HL-60/S4 treated with retinoic acid at 250 ng/mL for 4 days and 3 days (cell line): ENCODE results near the gene ENOX1.
"Not testable (repeated sequence)": the region's sequence is repeated elsewhere in the genome, so short reads cannot be mapped to it uniquely, and the experiment has no call there.

Experiments used
- in situ Hi-C: fragments of 300-500 bp; cut with MboI; formaldehyde crosslinking; loops from 2 replicates; pipeline ENCODE4 v1.7.0; 2022; ENCODE audit warnings: low sequenced_read_pairs

The ENOX1 gene

DNA sequence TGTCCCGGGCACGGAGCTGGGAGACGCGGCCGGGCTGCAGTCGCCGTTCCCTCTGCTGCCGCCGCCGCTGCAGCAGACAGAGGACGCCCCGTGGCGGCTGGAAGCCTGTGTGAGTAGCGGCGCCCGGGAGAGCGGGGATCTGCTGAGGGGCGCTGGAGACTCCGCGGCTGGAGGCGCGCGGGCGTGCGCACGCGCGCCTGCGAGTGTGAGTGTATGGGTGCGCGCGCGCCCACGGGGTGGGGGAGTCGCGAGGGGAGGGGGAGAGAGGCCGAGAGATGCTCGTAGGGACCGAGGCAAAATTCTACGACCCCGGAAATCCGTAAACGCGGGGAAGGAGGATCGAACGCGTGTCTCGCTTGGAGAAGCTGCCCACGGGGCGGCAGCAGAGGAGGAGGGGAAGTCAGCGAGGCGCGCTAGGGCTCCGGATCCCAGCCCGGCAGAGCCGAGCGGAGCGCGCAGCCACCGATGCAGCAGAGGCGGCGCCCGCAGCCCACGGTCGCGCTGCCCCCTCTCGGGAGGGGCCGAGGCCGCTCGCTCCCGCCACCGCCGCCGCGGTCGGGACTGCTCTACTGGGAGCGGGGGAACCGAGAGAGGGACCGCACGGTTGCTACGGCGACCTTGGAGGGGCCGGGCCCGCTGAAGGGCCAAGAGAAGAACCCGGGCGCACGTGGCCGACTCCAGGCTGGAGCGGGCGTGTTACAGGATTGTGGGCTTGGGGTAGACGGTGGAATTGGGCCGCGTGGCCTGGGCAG, at the start of gene ENOX1:
Gene ENOX1 (minus strand): TSS at position 207 of the 752 bp plus-strand sequence.
- in situ Hi-C loops, result no loop called here

- in situ Hi-C loops, result no loop called here
These were observed 48.9 kb upstream of the ENOX1 start for GRCh38 chr13:43835701-43836100.

GRCh38 chr13:43831088-43831487, 44.3 kb upstream of the ENOX1 start:
- in situ Hi-C loops, result no loop called here

DNA sequence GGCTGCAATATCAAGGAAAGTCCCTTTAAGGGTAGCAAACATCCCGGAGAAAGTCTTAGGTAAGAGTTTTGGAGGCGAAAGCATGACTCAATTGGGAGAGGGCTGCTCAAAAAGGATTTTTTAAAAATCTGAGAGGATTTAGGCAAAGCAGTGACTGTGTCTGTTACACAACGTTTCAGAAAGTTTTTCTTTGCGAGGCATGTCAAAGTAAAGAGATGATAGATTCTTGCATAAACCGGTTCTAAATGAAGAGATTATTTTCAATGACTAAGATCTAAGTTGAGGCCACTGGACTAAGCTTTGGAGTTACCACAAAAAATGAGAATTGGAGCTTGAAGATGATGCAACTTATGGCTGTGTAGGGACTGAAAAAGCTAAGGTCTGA, 43.7 kb upstream of the ENOX1 start:
- in situ Hi-C loops, result no loop called here

DNA sequence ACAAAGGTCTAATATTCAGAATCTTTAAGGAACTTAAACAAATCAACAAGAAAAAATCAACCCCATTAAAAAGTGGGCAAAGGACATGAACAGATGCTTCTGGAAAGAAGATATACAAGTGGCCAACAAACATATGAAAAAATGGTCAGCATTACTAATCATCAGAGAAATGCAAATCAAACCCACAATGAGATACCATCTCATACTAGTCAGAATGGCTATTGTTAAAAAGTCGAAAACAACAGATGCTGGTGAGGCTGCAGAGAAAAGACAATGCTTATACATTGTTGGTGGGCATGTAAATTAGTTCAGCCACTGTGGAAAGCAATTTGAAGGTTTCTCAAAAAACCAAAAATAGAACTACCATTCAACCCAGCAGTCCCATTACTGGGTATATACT, 37.9 kb upstream of the ENOX1 start:
- in situ Hi-C loops, result not testable (repeated sequence)

- in situ Hi-C loops, result no loop called here
These were observed 36.2 kb upstream of the ENOX1 start for GRCh38 chr13:43822969-43823368.

DNA sequence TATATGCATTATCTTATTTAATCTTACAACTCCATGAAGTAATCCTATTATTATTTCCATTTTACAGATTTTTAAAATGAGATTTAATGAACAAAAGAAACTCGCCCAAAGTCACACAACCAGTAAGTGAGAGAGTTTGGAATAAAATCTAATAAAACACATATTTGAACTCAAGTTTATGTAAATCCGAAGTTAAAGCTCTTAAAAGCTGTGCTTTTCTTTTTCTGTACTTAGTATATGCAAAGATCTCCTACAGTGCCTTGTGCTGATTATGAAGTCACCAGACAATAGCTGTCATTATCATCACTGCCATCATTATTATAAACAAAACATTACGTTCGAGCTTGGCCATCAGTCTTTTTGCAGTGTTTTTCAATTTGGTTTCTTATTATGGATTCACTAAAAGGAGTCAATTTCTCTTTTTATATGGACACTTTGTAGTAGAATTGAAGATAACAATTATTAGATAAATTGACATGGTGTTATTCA, 29.7 kb upstream of the ENOX1 start:
- in situ Hi-C loops, result no loop called here

DNA sequence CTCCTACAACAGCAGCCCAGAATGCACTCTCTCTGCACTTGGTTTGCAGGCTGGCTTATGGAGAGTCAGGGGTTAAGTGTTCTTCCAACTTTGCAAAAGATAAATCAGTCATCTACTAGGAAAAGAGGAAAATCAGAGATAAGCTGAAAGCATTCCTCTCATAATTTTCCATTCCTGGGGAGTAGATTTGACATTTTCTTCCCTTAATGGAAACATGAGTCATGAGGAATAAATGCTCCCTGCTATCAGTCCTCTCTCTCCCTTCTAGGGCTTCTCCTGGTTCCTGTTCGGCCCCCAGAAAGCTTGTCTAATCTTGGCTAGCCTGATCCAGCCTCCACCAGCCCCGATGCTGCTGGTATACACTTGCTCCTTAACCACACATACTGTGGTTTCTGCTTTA, 28.4 kb upstream of the ENOX1 start:
- in situ Hi-C loops, result no loop called here

- in situ Hi-C loops, result no loop called here
These were observed 21.9 kb upstream of the ENOX1 start for GRCh38 chr13:43808676-43809075.

DNA sequence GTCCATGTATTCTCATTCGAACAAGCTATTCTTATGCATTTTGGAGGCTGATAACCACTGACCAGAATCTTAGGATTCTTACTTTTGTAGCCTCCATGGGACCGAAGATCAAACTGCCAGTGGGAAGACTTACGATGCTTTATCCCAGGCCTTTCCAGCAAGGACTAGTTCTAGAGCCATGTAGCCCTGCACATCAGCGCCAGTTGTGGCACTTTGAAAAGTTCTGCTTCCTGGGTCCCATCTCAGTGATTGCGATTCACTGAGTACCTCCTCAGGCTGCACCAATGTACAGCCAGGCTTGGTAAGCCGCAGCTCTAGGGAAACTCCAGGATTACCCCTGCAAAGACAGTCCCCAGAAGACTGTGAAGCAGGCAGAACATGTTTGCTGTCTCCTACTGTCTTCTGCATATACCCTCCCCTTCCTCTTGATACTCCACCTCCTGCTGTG, 18.9 kb upstream of the ENOX1 start:
- in situ Hi-C loops, result no loop called here

- in situ Hi-C loops, result no loop called here
These were observed 18.3 kb upstream of the ENOX1 start for GRCh38 chr13:43805071-43805468.

- in situ Hi-C loops, result no loop called here
These were observed 17.8 kb upstream of the ENOX1 start for GRCh38 chr13:43804461-43805070.

- in situ Hi-C loops, result no loop called here
These were observed 15.7 kb upstream of the ENOX1 start for GRCh38 chr13:43802511-43802910.

GRCh38 chr13:43800828-43801227, 14.1 kb upstream of the ENOX1 start:
- in situ Hi-C loops, result no loop called here

- in situ Hi-C loops, result no loop called here
These were observed 12.4 kb upstream of the ENOX1 start for GRCh38 chr13:43799191-43799590.

GRCh38 chr13:43797869-43798268, 11.1 kb upstream of the ENOX1 start:
- in situ Hi-C loops, result no loop called here

DNA sequence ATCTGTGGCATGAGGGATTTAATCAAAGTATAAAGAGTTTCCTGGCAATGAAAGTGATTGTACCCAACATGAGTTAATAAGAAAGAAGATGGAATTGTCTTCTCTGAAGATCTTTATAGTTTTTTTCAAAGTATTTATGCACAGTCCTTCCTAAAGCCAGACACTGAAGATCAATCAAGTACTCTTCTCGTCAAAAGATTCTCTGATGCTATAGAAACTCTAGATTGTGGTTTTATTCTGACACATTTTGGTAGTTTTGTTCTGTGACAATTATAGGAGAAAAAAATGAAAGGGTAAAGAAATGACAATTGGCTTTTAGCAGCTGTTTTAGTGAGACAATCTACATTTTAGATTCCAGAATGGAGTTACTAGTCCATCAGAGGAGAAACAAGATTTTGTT, 10.4 kb upstream of the ENOX1 start:
- in situ Hi-C loops, result no loop called here

DNA sequence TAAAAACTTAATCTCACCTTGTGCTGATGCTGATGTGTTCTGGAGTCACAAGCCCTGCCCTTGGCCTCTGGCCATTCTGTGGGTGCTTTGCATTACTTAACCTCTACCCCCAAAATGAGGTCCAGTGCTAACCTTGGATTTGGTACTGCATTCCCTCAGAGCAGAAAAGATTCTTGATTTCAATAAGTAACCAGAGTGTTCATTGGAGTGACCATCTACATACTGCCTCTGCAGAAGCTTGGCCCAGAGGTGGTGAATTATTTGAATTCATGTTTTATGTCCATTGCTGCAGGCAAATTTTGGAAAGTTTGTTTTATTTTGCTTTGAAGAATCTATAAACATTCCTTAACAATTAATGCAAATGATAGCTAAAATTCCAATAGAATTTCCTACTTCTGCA, 7.6 kb upstream of the ENOX1 start:
- in situ Hi-C loops, result no loop called here

GRCh38 chr13:43792076-43792881, 5.5 kb upstream of the ENOX1 start:
- in situ Hi-C loops, result no loop called here

GRCh38 chr13:43787997-43788396, 1.2 kb upstream of the ENOX1 start:
- in situ Hi-C loops, result no loop called here

GRCh38 chr13:43787518-43787891, 733 bp upstream of the ENOX1 start:
- in situ Hi-C loops, result no loop called here

DNA sequence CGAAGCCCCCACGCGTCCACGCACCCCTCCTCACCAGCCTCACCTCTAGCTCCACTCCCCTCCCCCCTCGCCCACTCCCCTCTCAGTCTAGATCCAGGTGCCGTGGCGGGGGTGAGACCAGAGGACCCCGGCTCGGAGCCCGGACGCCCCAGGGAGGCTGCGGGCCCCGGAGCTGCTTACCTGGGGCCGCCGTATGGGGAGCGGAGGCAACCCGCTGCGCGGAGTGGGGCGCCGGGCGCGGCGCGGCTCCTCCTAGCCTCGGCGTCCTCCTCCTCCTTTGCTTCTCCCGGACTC, 353 bp downstream of the ENOX1 start:
- in situ Hi-C loops, result no loop called here
